Brain pericyte (primary cell): Measurements from ENCODE around the gene CRACR2A.

Experiments
- DNase-seq: peaks from one replicate; pipeline ENCODE4 v3.0.0-alpha.2; 2012; ENCODE audit warnings: low read depth, low spot score

CRACR2A gene

GRCh38 chr12:3752741-3753486, at the start of gene CRACR2A:
CRACR2A (minus strand) TSS chr12:3753109; CDS start chr12:3696999, 56,110 bp downstream.
- no peak for DNase-seq

GRCh38 chr12:3797531-3798048, 44.7 kb upstream of the CRACR2A start:
- no peak for DNase-seq

GRCh38 chr12:3795492-3796133, 42.7 kb upstream of the CRACR2A start:
- no peak for DNase-seq

- DNase-seq = no peak
Observed at GRCh38 chr12:3795066-3795465, 42.2 kb upstream of the CRACR2A start.

GRCh38 chr12:3792623-3793288, 39.8 kb upstream of the CRACR2A start:
- no peak for DNase-seq

GRCh38 chr12:3791256-3791874, 38.5 kb upstream of the CRACR2A start:
- no peak for DNase-seq

- no peak for DNase-seq
Observed at GRCh38 chr12:3790642-3791041, 37.7 kb upstream of the CRACR2A start.

GRCh38 chr12:3789838-3790237, 36.9 kb upstream of the CRACR2A start:
- DNase-seq = no peak

GRCh38 chr12:3777206-3777809, 24.4 kb upstream of the CRACR2A start:
- no peak for DNase-seq

- DNase-seq = no peak
Observed at GRCh38 chr12:3775385-3776035, 22.6 kb upstream of the CRACR2A start.

- DNase-seq = no peak
Observed at GRCh38 chr12:3772380-3772779, 19.5 kb upstream of the CRACR2A start.

- no peak for DNase-seq
Observed at GRCh38 chr12:3771853-3772252, 18.9 kb upstream of the CRACR2A start.

- DNase-seq = no peak
Observed at GRCh38 chr12:3770891-3771290, 18.0 kb upstream of the CRACR2A start.

GRCh38 chr12:3768911-3769447, 16.1 kb upstream of the CRACR2A start:
- no peak for DNase-seq

GRCh38 chr12:3761116-3761735, 8.3 kb upstream of the CRACR2A start:
- no peak for DNase-seq

- DNase-seq = no peak
Observed at GRCh38 chr12:3759878-3760277, 7.0 kb upstream of the CRACR2A start.

- no peak for DNase-seq
Observed at GRCh38 chr12:3757261-3757660, 4.4 kb upstream of the CRACR2A start.

GRCh38 chr12:3755898-3756297, 3.0 kb upstream of the CRACR2A start:
- DNase-seq = no peak

- DNase-seq = no peak
Observed at GRCh38 chr12:3753544-3754284, 805 bp upstream of the CRACR2A start.
